RKO (cell line): ENCODE data around the gene CRYBG2.

Experiments used
- DNase-seq: peaks from one replicate; pipeline ENCODE4 v3.0.0-alpha.2; 2016; ENCODE audit warnings: low spot score

The CRYBG2 gene

GRCh38 chr1:26368486-26368885 is 14.6 kb upstream of the CRYBG2 start:
- no peak for DNase-seq

GRCh38 chr1:26368006-26368405 is 14.1 kb upstream of the CRYBG2 start:
- DNase-seq, result no peak

GRCh38 chr1:26367441-26367840 is 13.5 kb upstream of the CRYBG2 start:
- no peak for DNase-seq

GRCh38 chr1:26364956-26365355 is 11.0 kb upstream of the CRYBG2 start:
- no peak for DNase-seq

- no peak for DNase-seq
These were observed 9.9 kb upstream of the CRYBG2 start for GRCh38 chr1:26363549-26364448.

GRCh38 chr1:26362331-26362730 is 8.4 kb upstream of the CRYBG2 start:
- no peak for DNase-seq

- no peak for DNase-seq
These were observed 7.7 kb upstream of the CRYBG2 start for GRCh38 chr1:26361605-26362122.

- DNase-seq, result no peak
These were observed 7.1 kb upstream of the CRYBG2 start for GRCh38 chr1:26360807-26361604.

- no peak for DNase-seq
These were observed 6.3 kb upstream of the CRYBG2 start for GRCh38 chr1:26359981-26360806.

- DNase-seq, result peak; percentile 43
These were observed 4.8 kb upstream of the CRYBG2 start for GRCh38 chr1:26358411-26359384.

GRCh38 chr1:26357121-26357602 is 3.2 kb upstream of the CRYBG2 start:
- no peak for DNase-seq

GRCh38 chr1:26356106-26356505 is 2.2 kb upstream of the CRYBG2 start:
- no peak for DNase-seq

GRCh38 chr1:26354972-26355371 is 1.0 kb upstream of the CRYBG2 start:
- DNase-seq, result no peak

- DNase-seq, result no peak
These were observed 595 bp downstream of the CRYBG2 start for GRCh38 chr1:26353210-26353859.

GRCh38 chr1:26352338-26352679 is 1.6 kb downstream of the CRYBG2 start:
- no peak for DNase-seq

- DNase-seq, result peak; percentile 43
These were observed 2.2 kb downstream of the CRYBG2 start for GRCh38 chr1:26351590-26352337.

- no peak for DNase-seq
These were observed 3.0 kb downstream of the CRYBG2 start for GRCh38 chr1:26350701-26351589.

- DNase-seq, result no peak
These were observed 3.6 kb downstream of the CRYBG2 start for GRCh38 chr1:26350343-26350700.

- DNase-seq, result no peak
These were observed 4.1 kb downstream of the CRYBG2 start for GRCh38 chr1:26349877-26350244.
